K562 (cell line): ENCODE results near the gene TUBD1. TPM values are rescaled to one million over a fixed set of nuclear protein-coding genes. Genes with fewer than 3 reads are reported as not detected.

Source experiments
- ELK3 ChIP-seq: fragments of 450-650 bp; formaldehyde crosslinking; IDR thresholded peaks from 2 replicates; pipeline ENCODE4 v1.4.0; 2020; ENCODE audit warnings: mild to moderate bottlenecking
- MAFK ChIP-seq: IDR thresholded peaks from 2 replicates; pipeline ENCODE4 v1.6.1; 2011; ENCODE audit warnings: low read length, improper control_type of control experiment
- MITF ChIP-seq: IDR thresholded peaks from 2 replicates; pipeline ENCODE4 v1.6.1; 2014; ENCODE audit warnings: antibody characterized with exemption
- PHF8 ChIP-seq: fragments of 200-600 bp; sonication (generic); IDR thresholded peaks from 2 replicates; pipeline ENCODE4 v1.6.1; 2012; ENCODE audit warnings: mixed run types, mild to moderate bottlenecking, inconsistent platforms, low read length, moderate library complexity, borderline replicate concordance
- POLR2AphosphoS2 ChIP-seq: IDR thresholded peaks from 2 replicates; pipeline ENCODE4 v1.6.1; 2012; ENCODE audit warnings: low read length, improper control_type of control experiment
- RERE ChIP-seq: sonication (generic); formaldehyde crosslinking; IDR thresholded peaks from 2 replicates; pipeline ENCODE4 v1.8.0; 2023; ENCODE audit warnings: missing genetic modification reagents, mild to moderate bottlenecking, borderline replicate concordance
- SMAD3 ChIP-seq: fragments of 450-650 bp; formaldehyde crosslinking; conservative IDR thresholded peaks from 2 replicates; pipeline ENCODE4 v1.4.0; 2020; ENCODE audit warnings: mild to moderate bottlenecking
- SMARCE1 ChIP-seq: fragments of 450-650 bp; IDR thresholded peaks from 2 replicates; pipeline ENCODE4 v1.7.1; 2016; ENCODE audit warnings: mild to moderate bottlenecking
- ZFP36 ChIP-seq: fragments of 150-350 bp; IDR thresholded peaks from 2 replicates; pipeline ENCODE4 v1.6.1; 2018; ENCODE audit warnings: low read length, low read depth; ENCODE audit not compliant: partially characterized antibody
- ZNF263 ChIP-seq: sonication (generic); formaldehyde crosslinking; IDR thresholded peaks from 2 replicates; pipeline ENCODE4 v1.8.0; 2022; ENCODE audit warnings: mild to moderate bottlenecking, missing genetic modification reagents, borderline replicate concordance
- polyA plus RNA-seq, 8 experiments: library from polyadenylated mRNA; depleted of rRNA in 4 of 8; stranded (reverse) in 5 of 8; unstranded in 3 of 8; fragments of >200 nt; fragmentation: Nextera tagmentation in 2 of 8; fragmentation: Illumina TruSeq in 1 of 8; extraction: Ambion mirVana in 2 of 8; extraction: Trizol in 1 of 8; gene quantifications; 2 replicates each; pipeline versions ENCODE4 v1.2.1 to v1.2.3, GENCODE V29; 2011 to 2014; ENCODE audit warnings: inconsistent platforms in 1 of 8, missing spikeins in 1 of 8
- total RNA-seq, 7 experiments: library from RNA; depleted of rRNA in 6 of 7; stranded (reverse); fragments of >200 nt in 6 of 7; fragmentation: Illumina TruSeq in 2 of 7; extraction: Trizol in 2 of 7; gene quantifications; 2 replicates each; pipeline versions ENCODE4 v1.2.1 to v1.2.3, GENCODE V29; 2011 to 2021; ENCODE audit warnings: low replicate concordance in 1 of 7
- TF ChIP-seq, protein P1 (sequence below): fragments of 450-650 bp; IDR thresholded peaks from one replicate; pipeline ENCODE4 v1.6.1; 2018; ENCODE audit warnings: mild to moderate bottlenecking, moderate library complexity; ENCODE audit not compliant: partially characterized antibody
- TF ChIP-seq, protein P2 (sequence below): fragments of 200-800 bp; sonication (Bioruptor generic); IDR thresholded peaks from 2 replicates; pipeline ENCODE4 v1.6.1; 2017; ENCODE audit warnings: missing genetic modification characterization, missing compliant biosample characterization

The TUBD1 gene
- total and polyA plus RNA-seq, 9 of the 15 experiments (the other 6 are each of a cell fraction or from before 2014, with no cell fraction given) = 10.8 to 35.3 (median 17.9) TPM

GRCh38 chr17:59845595-59846393 is 46.9 kb downstream of the TUBD1 start (continued):
- TF ChIP-seq RERE (CRISPR knock-in tag) (no peak), ZNF263 (no peak), MITF (no peak), ELK3 (CRISPR knock-in tag) (no peak), ZFP36 (no peak), POLR2AphosphoS2 (no peak), PHF8 (no peak), MAFK (no peak), SMARCE1 (no peak), SMAD3 (CRISPR knock-in tag) (no peak)
- TF ChIP-seq, protein P1, sequence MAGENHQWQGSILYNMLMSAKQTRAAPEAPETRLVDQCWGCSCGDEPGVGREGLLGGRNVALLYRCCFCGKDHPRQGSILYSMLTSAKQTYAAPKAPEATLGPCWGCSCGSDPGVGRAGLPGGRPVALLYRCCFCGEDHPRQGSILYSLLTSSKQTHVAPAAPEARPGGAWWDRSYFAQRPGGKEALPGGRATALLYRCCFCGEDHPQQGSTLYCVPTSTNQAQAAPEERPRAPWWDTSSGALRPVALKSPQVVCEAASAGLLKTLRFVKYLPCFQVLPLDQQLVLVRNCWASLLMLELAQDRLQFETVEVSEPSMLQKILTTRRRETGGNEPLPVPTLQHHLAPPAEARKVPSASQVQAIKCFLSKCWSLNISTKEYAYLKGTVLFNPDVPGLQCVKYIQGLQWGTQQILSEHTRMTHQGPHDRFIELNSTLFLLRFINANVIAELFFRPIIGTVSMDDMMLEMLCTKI = no peak
- TF ChIP-seq, protein P2, sequence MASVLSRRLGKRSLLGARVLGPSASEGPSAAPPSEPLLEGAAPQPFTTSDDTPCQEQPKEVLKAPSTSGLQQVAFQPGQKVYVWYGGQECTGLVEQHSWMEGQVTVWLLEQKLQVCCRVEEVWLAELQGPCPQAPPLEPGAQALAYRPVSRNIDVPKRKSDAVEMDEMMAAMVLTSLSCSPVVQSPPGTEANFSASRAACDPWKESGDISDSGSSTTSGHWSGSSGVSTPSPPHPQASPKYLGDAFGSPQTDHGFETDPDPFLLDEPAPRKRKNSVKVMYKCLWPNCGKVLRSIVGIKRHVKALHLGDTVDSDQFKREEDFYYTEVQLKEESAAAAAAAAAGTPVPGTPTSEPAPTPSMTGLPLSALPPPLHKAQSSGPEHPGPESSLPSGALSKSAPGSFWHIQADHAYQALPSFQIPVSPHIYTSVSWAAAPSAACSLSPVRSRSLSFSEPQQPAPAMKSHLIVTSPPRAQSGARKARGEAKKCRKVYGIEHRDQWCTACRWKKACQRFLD = no peak
